Epithelial cell of prostate (primary cell): ENCODE measurements around the gene NEURL1.

Experiments
- DNase-seq: peaks from one replicate; pipeline ENCODE4 v3.0.0-alpha.2; 2011; ENCODE audit warnings: low read depth, low spot score
- H3K27ac ChIP-seq: fragments of 450-650 bp; 2 replicates; pipeline ENCODE4 v1.5.1; 2017; ENCODE audit warnings: mild to moderate bottlenecking

NEURL1 gene

DNA sequence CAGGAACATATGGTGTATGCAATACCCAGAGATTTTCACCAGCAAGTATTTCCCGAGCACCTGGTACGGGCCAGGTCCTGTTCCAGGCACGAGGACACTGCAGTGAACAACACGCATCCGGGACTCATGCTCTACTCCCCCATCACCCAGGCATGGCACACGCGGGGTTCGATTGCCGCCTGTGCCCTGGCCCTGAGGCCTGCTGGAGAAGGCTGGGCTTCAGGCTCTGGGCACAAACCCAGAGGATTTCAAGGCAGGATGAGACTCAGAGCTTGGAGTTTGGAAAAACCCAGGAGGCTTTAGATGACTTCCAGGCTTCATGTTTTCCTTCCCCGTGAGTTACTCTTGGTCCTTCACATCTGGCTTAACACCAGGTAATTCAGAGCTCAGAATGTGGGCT is 143.5 kb downstream of the NEURL1 start:
- DNase-seq: no peak
- no peak overlapping the region for H3K27ac ChIP-seq

- DNase-seq: no peak
- H3K27ac ChIP-seq: no peak overlapping the region
Measured at GRCh38 chr10:103637927-103638557, 144.5 kb downstream of the NEURL1 start.

DNA sequence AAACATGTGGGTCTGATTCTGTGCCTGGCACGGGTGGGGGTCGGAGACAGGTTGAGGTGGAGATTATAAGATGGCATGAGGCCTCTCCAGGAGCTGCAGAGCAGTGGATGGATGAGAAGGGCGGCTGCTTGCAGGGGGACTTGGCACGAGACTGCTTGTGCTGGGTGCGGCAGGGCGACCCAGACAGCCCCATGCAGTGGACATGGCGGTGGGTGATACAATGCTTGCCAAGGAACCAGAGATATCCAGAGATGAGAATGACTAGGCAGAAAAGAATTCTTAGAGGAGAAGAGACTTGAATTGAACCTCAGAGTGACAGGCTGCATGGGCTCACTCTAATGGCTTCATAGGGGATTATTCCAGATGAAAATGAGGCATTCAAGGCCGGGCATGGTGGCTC is 145.4 kb downstream of the NEURL1 start:
- H3K27ac ChIP-seq: no peak overlapping the region
- DNase-seq: no peak

DNA sequence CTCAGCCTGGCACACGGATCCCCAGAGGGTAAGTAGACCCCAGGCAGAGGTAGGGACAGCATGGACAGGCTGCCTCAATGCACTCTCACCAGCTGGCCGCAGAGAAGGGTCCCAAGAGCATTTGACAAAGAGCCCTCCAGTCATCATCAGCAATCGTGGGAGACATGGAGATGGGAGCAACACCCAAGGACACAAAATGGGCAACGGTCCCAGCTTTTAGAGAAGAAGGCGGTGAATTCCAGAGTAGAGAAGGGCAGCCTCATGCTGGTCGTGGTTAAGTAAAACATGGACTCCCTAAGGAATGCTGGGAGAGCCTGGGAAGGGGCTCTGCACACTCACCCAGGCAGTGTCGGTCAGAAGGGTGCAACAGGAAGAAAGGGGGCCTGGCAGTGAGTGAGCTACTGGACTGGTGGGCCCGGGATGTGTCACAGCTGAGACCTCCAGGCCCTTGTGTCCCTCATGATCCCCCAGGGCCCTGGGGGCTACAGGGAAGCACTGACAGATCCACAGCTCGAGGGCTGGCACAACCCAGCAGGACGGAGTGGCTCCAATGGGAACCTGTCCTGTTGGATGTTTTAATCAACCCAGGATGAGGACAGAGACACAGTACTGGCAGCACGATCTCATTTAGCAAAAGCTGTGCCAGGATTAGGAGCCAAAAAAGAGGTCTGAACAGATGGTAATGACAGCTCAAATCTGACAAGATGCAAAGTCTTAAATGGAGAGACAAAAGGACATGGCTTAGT is 147.1 kb downstream of the NEURL1 start:
- DNase-seq: no peak
- H3K27ac ChIP-seq: no peak overlapping the region

DNA sequence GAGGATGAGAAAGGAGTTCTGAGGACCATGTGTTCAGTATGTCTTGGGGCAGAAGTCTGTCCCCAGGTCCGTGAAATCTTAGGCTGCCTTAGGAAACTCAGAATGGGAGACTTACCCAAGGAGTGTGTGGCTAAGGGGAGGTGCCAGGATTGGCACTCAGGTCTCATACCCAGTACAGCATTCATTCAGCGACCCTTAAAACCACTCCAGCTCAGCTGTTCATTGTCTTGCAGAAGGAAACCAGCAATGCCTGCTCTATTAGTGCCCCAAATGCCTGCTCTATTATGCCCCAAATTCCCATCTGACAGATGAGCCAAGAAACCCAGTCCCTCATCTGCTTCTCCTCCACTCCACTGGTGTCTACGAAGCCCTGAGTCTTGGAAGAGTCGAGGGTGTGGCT is 147.8 kb downstream of the NEURL1 start:
- no peak for DNase-seq
- no peak overlapping the region for H3K27ac ChIP-seq
